ENCODE data around the gene SLC34A1. TPM values are rescaled to one million over a fixed set of nuclear protein-coding genes. Genes with fewer than 3 reads are reported as not detected.

The SLC34A1 gene
- total RNA-seq, 4 donors from 2014 or later, result not detected

GRCh38 chr5:177393990-177394389, 9.8 kb downstream of the SLC34A1 start:
- TF ChIP-seq CTCF (IDR thresholded peaks at IDR 0.05 in 4 of 5, conservative IDR thresholded peaks at IDR 0.05 in 1 of 5) (no peak), POLR2A (IDR thresholded peaks at IDR 0.05) (no peak)
- Histone ChIP-seq H3K27me3 (peaks cover 6 to 12% (median 11%) of the 10 kb centered on the region in 3 donors), H3K9me3 (no peaks in the 10 kb centered on the region), H3K36me3 (no peaks in the 10 kb centered on the region), H3K4me1 (no peaks in the 10 kb centered on the region), H3K4me3 (no peak overlapping the region), H3K27ac (no peak overlapping the region)
- ATAC-seq (no peak), DNase-seq (no peak)
- in situ Hi-C loops (cut with MboI; ENCODE audit: low sequenced_read_pairs in 4 of 4), result loop anchor here (5.0 to 25.0 kb wide), 4 partner anchors 51 to 118 kb away; partner anchors contain the start of genes DDX41 (in 1 of the 4), DOK3 (in 1 of the 4) and PRR7 (in 1 of the 4)
- intact Hi-C loops (cut with DNase I; ENCODE audit: low total_unique reads), result no loop called here

- in situ Hi-C loops (cut with MboI; ENCODE audit: low sequenced_read_pairs in 4 of 4), result loop anchor here in 2 of 4 donors (10.0 to 25.0 kb wide), 2 partner anchors 49 to 116 kb away; partner anchors contain the start of genes DDX41 (in 1 of the 2), DOK3 (in 1 of the 2) and PRR7 (in 1 of the 2)
- DNase-seq, result no peak
- TF ChIP-seq POLR2A (IDR thresholded peaks at IDR 0.05), result no peak
- TF ChIP-seq CTCF (IDR thresholded peaks at IDR 0.05 in 4 of 5, conservative IDR thresholded peaks at IDR 0.05 in 1 of 5), result no peak
- Histone ChIP-seq H3K4me3 (no peak overlapping the region), H3K27me3 (peaks cover 27 to 32% (median 32%) of the 10 kb centered on the region in 3 donors), H3K4me1 (peaks cover 3 to 8% of the 10 kb centered on the region in 2 donors), H3K36me3 (no peaks in the 10 kb centered on the region), H3K9me3 (no peaks in the 10 kb centered on the region), H3K27ac (no peak overlapping the region)
- no peak for ATAC-seq
- intact Hi-C loops (cut with DNase I; ENCODE audit: low total_unique reads), result no loop called here
Observed at GRCh38 chr5:177396078-177396477, 11.8 kb downstream of the SLC34A1 start.

GRCh38 chr5:177396807-177397206, 12.6 kb downstream of the SLC34A1 start:
- H3K9me3 ChIP-seq, result no peaks in the 10 kb centered on the region
- TF ChIP-seq POLR2A (IDR thresholded peaks at IDR 0.05), result no peak
- no peak for TF ChIP-seq CTCF (IDR thresholded peaks at IDR 0.05 in 4 of 5, conservative IDR thresholded peaks at IDR 0.05 in 1 of 5)
- H3K4me3 ChIP-seq, result no peak overlapping the region
- intact Hi-C loops (cut with DNase I; ENCODE audit: low total_unique reads) (no loop called here), in situ Hi-C loops (cut with MboI; ENCODE audit: low sequenced_read_pairs in 4 of 4) (loop anchor here in 2 of 4 donors (10.0 to 25.0 kb wide), 2 partner anchors 48 to 115 kb away; partner anchors contain the start of genes DDX41 (in 1 of the 2), DOK3 (in 1 of the 2) and PRR7 (in 1 of the 2))
- no peaks in the 10 kb centered on the region for H3K36me3 ChIP-seq
- no peak for DNase-seq
- peaks cover 34 to 39% (median 39%) of the 10 kb centered on the region in 3 donors for H3K27me3 ChIP-seq
- ATAC-seq, result no peak
- H3K4me1 ChIP-seq, result peaks cover 3 to 8% of the 10 kb centered on the region in 2 donors
- no peak overlapping the region for H3K27ac ChIP-seq

- intact Hi-C loops (cut with DNase I; ENCODE audit: low total_unique reads) (no loop called here), in situ Hi-C loops (cut with MboI; ENCODE audit: low sequenced_read_pairs in 4 of 4) (loop anchor here in 2 of 4 donors (10.0 to 25.0 kb wide), 2 partner anchors 47 to 114 kb away; partner anchors contain the start of genes DDX41 (in 1 of the 2), DOK3 (in 1 of the 2) and PRR7 (in 1 of the 2))
- ATAC-seq (no peak), DNase-seq (no peak)
- Histone ChIP-seq H3K27ac (no peak overlapping the region), H3K36me3 (no peaks in the 10 kb centered on the region), H3K4me3 (no peak overlapping the region), H3K4me1 (peaks cover 10 to 12% of the 10 kb centered on the region in 2 donors), H3K9me3 (no peaks in the 10 kb centered on the region), H3K27me3 (peaks cover 46 to 50% (median 50%) of the 10 kb centered on the region in 3 donors)
- TF ChIP-seq POLR2A (IDR thresholded peaks at IDR 0.05) (no peak), CTCF (IDR thresholded peaks at IDR 0.05 in 4 of 5, conservative IDR thresholded peaks at IDR 0.05 in 1 of 5) (no peak)
Observed at GRCh38 chr5:177397875-177398390, 13.7 kb downstream of the SLC34A1 start.
